HS-27A (cell line): ENCODE data around the gene ALG9.

Experiments used
- DNase-seq: peaks from one replicate; pipeline ENCODE4 v3.0.0-alpha.2; 2012; ENCODE audit warnings: low read depth, missing footprints

Gene ALG9

DNA sequence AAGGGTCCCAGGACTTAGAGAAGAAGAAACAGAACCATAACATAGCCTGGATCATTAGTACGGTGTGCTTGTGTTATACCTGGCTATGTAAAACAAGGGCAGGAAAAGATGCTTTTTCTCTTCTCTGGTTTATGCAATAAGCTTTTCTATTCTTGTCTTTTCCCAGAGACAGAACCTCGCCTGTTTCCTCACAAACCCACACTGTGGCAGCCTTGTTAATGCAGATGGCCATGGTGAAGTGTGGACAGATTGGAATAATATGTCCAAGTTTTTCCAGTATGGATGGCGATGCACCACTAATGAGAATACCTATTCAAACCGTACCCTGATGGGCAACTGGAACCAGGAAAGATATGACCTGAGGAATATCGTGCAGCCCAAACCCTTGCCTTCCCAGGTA lies 10.8 kb upstream of the ALG9 start:
- no peak for DNase-seq

DNA sequence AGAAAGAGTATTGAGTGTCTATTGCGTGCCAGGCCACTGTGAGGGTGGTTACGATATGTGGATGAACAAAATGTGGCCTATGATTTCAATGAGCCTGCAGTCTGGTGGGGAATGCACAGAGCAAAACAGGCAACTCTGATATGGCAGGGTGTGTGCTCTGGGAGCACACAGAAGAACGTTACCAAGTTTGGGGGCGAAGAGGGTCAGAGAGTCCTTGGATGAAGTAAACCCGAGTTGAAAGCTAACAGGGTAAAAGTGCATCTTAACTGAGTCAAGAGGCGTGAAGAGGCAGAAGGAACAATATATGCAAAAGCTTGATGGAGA lies 8.2 kb upstream of the ALG9 start:
- no peak for DNase-seq

DNA sequence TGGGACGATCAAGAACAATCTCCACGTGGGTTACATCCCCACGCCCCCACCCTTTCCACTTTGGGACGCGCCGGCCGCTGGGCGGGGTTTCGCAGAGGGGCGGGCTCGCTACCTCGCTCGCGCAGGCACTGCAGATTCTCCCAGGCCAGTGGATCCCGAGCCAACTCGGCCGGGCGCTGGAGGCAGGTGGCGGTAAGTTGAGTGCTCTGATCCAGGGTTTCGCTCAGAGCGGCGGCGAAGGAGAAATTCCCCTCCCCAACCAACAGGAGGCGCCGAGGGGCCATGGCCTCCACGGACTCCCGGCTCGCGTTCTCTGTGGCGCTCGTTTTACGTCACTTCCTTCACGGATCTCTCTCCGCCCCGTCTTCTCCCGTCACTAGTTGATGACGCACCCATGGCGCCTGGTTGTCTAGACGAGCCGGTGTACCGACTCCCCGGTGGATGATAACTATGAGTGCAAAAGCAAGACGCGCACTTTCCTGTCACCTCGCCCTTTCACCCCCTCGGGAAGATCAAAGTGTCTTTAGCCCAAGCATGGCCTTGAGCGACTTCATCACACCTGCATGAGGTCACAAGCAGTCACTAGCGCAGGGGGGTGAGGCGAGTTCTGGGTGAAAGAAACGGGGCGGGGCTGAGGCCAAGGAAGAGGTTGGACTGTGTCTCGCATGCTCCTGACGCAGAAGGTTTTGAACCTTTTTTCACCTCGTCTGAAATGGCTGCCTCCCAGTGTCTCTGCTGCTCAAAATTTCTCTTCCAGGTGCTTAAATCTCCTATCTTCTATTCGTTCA lies 7.7 kb upstream of the ALG9 start, which contains the start of the genes CFAP68 and FDXACB1:
TSS of gene CFAP68 (plus strand) at position 693 of the 788 bp plus-strand sequence. CDS start at position 713, 20 bp downstream.
TSS of gene FDXACB1 (minus strand) at position 317 of the 788 bp plus-strand sequence. CDS start at position 284, 33 bp downstream.
- peak; percentile 82 for DNase-seq

DNA sequence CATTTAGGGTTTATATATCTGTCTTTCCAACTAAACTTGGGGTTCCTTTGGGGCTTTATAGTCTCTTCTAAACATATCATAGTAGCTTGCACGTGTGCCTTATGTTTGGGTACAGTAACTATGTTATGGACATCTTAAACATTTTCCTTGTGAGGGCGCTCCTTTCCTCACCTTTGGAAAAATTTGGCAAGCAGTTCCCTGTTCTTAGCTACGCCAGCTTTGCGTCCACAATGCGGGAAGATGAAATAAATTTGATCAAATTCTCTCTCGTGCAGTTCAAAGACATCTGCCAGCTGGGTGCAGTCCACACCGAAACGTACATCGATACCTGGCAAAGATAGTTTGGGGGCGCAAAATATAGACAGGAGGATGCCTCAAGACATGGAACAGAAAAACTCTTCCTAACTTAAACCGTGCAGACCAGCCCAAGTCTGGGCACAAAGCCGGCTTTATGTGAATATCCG lies 7.0 kb upstream of the ALG9 start:
- peak; percentile 23 for DNase-seq

DNA sequence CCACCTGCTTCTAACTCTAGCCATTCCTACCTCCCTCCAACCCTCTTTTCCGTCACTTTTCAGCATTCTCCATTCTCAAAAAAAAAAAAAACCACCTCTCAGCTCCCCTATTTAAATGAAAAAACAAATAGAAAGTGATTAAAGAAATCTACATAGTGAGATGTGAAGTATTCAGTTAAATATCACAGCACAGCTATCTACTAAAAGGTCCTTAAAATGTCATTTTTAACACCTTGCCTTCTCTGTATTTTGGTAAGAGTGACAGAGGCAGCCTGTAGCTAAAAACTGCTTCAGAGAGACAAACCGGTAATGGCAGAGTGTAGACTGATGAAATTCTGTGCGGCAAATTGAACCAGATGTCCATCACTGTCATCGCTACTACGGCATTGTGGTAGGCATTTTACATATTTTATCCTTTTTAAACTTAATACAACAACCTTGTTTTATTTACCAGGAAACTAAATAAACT lies 346 bp upstream of the ALG9 start:
- no peak for DNase-seq

DNA sequence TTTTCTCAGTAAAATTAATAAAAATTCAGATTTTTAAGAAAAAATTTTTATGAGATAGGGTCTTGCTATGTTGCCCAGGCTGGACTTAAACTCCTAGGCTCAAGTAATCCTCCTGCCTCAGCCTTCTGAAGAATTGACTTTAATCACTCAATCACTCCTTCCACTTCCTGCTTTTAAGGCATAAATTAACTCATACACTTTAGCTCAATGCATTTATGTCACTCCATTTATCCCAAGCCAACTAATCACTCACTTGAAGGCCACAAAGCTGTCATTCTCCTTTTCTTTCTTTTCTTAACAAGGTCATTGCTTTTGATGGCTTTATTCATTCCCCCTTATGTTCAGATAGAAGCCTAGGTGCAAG lies 877 bp downstream of the ALG9 start:
- DNase-seq: no peak

DNA sequence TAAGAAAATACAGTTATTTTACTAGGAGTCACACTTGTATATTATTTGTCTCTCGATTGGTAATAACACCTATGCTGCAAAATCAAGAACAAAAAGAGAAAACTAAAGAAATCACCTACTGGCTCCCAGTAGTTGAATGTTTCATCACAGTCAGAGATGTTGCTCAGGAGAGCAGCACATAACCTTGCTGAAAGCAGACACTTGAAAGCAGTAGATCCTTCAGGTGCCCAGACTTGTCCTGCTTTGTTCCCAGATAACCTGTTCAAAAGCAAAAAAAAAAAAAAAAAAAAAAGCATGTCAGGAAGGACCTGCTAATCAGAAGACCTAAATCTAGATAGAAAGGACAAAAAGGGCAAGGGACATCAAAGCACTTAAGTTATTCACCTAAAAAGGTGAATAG lies 1.3 kb downstream of the ALG9 start:
- no peak for DNase-seq

DNA sequence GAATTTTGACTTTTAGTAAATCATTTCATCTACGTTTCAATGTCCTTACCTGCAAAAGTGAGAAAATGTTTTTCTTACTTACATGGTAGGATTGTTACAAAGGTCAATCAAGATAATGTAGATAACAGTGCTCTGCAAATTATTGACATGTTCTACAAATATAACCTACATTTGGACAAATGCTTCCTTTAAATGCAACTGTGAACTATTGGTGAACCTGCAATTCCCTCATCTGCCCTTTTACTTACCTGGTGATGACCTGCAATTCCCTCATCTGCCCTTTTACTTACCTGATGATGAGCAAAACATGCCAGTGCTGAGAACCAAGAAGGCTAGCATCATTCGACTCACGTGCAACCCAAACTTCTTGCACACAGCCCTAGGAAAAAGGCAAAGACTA lies 11.1 kb downstream of the ALG9 start:
- no peak for DNase-seq

DNA sequence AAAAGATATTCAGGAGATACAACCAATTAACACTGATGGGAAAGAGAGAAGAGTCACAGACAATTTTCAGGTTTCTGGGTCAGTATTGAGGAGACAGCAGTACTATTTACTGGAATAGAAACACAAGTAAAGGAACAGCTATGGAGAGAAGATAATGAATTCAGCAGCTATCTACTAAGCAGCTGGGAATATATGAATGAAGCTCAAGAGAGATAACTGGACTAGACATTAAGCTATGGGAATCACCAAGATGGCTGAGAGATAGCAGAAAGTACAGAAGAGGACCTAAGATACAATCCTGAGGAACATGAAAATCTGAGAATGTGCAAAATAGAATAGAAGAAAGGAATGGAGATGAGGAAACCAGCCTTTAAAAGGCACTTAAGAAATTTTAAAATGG lies 15.9 kb downstream of the ALG9 start:
- no peak for DNase-seq

DNA sequence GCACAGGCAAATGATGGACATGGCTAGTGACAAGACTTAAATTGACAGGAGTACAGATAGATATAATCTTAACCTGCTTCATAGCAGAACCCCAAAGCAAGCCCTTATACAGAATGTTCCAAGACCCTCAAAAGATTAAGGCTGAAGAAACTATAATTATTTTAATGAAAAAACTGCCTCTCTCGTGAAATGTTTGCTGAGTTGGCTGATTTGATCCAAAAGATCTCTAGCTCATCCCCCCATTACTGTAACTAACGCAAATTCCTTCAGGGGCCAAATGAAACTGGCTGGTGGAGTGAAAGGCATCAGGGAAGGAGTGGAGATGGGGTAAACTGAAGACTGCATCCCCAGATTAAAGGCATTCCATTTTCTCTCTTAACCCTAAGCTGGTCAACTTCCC lies 19.3 kb downstream of the ALG9 start:
- no peak for DNase-seq

DNA sequence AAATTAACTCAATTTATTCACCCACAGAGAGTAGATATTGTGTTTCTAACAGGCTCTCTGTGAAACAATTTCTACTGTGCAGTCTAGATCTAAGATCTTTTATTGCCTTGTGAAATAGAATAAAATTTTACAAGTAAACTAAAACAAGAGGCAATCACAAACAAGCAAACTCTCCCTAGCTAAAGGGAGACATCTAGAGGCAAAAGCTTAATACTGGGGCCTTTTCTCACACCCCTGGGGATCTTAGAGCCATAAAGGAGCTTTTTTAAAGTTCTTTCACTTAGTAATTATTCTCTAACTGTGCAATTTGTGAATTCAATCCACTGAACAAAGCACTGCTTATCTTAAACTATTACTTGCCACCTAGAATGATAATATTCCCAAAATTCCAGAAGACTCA lies 19.7 kb downstream of the ALG9 start:
- DNase-seq: no peak

DNA sequence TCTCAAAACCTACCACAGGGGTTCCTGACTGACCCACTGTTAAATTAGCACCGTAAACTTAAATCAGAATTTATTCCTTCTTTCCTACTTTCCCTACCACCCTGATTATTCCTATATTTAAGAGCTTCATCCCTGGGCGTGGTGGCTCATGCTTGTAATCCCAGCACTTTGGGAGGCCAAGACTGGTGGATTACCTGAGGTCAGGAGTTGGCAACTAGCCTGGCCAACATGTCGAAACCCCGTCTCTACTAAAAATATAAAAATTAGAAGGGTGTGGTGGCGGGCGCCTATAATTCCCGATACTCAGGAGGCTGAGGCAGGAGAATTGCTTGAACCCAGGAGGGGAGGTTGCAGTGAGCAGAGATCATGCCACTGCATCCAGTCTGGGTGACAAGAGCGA lies 20.3 kb downstream of the ALG9 start:
- DNase-seq: no peak

DNA sequence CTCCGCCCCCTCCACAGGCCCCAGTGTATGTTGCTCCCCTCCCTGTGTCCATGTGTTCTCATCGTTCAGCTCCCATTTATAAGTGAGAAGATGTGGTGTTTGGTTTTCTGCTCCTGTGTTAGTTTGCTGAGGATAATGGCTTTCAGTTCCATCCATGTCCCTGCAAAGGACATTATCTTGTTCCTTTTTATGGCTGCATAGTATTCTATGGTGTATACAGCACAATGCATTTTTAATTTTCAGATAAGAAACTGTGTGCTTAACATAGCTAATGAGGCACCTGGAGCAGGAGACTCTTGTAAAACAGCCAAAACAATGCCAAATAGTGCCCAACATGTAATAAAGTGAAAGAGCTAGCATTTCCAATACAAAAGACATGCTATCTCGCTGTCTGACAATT lies 21.8 kb downstream of the ALG9 start:
- DNase-seq: no peak

DNA sequence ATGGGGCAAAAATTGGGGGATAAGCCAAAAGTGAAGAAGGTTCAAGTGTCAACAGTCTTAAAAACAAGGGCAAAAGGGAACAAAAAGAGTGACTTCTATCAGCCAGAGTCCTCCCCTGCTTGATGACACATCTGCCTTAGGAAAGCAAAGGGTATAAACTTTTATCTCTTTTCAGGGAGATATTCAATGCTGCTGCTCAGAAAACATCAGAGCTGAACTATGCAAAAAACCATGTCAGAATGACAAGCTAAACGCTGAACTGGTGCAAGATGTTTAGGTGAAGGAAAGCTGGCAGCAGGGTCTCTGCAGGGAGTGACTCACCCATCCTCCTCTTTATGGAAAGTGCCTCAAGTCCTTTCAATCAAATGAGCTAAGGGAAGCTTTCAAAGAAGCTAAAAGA lies 24.7 kb downstream of the ALG9 start:
- DNase-seq: no peak

DNA sequence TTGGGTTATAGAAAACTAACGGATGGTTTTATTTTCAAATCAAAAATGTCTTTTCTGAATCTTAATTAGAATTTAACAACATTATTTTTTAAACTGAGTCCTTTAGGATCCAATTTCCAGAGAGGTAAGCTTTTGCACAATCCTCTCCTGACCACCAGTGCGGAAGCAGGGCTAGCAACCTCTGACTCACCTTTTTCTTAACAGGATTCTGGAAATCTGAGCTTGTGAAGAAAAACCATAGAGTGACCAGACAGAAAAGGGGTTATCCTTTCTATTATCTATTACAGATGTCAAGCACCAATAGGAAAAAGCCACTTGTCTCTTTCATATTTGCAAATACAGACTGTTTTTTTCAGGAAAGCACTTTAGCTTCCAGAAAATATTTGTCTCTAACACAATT lies 25.3 kb downstream of the ALG9 start:
- no peak for DNase-seq

DNA sequence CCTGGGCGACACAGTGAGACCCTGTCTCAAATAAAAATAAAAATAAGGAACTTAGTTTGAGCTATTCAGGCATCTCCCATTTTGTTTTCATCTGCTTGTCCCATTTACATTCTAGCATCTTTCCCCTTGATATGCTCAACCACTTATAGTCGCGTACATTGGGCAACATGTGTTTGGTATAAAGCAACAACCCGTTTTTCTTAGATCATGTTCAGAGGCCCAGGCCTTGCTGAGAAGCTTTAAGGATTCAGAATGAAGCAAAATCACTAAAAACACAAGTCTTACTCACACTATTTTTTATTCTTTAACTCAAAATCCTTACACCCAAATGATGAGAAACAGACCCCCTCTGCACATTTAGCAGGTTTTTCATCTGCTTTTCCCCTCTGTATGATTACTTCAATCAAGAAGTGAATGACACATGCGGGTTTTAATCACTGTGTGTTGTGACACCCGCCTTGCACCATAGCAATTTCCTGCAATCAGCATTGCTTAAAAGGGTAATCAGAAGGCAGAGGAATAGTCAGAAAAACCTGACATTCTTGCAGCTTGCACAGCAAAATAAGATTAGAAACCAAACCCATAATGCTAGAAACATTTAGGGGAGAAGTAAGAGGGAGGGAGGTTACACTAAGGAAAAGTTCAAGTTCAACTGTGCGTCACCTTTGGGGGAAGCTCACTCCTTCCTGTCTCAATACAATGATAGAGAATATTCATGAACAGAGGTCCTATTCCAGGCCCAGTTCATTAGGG lies 25.9 kb downstream of the ALG9 start:
- DNase-seq: no peak

DNA sequence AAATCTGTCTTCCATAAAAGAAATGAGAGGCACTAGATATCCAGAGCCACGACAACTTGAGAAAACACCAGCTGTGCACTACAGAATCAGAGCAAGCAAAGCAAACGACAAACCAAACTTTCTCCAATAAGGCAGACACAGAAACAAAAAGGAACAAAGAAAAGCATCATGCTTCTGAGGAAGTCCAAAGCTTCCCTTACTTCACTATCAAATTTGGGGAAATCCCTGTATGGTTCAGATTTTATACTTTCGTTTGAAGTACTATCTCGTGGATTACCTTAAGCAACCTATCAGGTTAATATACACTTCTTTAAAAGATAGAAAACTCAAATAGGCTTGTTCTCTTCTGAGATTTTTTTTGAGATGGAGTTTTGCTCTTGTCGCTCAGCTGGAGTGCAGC lies 27.7 kb downstream of the ALG9 start:
- no peak for DNase-seq

DNA sequence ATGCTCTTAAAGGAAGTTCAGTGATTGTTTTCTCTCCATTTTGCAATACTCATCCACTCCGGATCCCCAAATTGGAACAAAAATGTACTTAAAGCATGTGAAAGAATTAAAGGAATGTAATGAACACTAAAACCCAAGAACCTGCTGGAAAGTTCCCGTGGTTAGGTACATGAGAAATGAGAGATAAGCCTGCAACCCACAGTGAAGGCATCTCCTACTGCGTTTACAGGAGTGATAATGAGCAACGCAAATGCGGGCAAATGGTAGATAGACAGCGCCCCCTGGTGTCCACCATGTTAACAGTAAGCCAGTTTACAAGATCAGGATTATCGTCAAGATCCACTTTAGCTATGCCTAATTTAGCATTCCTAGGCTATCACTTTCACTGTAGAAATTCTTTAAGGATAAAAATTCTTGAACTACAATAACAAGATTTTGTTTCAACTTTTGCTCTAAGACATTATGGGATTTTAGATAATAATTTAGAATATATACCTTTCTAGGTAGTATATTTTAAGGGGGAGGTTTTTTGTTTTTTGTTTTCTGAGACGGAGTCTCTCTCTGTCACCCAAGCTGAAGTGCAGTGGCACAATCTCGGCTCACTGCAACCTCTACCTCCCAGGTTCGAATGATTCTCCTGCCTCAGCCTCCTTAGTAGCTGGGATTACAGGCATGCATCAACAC lies 29.9 kb downstream of the ALG9 start:
- DNase-seq: peak; percentile 17

DNA sequence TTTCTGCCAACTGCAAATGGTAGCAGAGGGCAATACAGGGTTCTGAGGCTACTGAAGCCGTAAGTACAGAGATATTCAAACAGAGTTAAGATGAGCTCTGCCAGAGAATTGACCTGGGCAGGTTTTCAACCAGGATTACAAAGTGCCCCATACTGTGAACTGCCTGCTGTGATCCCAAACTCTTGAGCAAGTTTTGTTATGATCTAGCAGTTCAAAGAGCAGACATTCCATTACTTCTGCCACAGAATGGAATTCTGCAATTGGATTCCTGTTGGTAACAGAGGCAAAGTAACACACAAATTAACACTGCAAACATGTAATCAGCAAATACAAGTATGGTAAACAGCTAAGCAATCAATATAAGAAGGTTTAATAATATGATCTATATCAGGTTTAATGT lies 31.2 kb downstream of the ALG9 start:
- DNase-seq: no peak

DNA sequence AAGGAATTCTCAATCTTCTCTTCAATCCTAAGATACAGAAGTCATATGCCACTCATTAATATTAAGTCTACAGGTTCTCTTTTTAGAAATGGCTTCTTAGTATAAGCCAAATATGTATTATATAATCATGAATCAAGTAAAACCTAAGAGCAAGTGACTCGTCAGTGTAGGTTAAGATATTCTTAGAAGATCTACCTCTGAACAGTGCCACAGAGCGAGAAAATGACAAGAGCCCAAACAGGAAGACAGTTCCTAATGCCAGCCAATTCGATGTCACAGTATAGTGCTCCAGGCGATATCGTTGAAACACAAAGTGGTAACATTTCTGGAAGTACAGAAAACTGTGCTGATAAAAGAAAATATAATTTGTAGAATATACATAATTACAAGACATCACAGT lies 33.3 kb downstream of the ALG9 start:
- DNase-seq: no peak

DNA sequence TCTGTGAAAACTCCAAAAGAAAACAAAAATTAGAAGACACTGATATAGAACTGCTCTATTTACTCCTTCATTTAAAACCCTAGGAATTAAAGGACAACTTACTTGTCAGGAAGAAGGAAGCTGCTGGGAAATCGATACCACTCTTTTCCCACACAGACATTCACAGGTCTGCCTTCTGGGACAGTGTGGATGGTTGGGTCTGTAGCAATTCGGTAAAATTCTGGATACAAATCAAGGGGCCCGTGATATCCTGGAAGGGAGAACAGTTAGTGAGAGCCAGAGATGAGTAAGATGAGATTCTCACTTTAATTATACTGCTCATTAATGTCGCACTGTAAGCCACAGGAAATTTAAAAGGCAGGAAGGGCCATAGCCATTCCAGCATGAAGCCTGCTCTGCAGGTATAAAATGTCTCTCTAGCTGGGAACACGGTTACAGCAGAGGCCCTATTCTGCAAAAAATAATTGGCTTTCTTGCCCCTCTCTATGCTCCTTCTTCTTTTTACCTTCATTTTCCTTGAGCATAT lies 34.0 kb downstream of the ALG9 start:
- DNase-seq: no peak

DNA sequence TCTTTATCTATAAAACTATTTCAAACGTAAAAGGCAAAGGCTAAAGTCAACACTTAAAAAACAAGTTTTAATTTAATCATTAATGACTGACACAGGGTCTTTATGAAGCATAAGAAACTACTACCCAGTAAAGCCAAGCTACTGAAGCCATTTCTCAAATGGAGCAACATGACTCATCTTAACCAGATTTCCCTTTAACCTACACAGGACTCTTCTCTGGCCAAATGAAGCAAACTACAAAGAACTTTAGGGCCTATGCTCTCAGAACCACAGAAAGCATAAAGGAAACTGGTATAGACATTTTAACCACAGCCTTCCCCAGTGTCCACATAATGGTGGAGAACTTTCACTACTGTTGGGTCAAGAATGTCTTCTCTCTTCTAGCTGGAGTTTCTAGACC lies 34.7 kb downstream of the ALG9 start:
- DNase-seq: no peak

DNA sequence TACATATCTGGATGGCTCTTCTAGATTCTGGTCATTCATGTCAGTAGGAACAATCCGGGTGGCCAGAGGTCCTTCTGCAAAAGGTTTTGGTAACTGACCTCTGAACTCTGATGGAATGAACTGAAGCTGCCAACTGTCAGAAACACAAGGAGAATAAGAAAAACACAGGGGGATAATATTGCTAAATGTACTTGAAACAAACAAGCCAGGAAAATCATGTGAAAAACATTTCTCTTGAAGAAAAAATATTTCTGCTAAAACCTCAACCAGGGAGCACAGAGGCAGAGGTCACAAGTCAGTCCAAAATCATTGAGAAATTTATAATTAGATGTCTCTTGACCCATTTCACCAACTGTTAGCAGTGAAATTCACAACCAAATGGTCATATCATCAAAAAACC lies 35.2 kb downstream of the ALG9 start:
- no peak for DNase-seq
